Transverse colon (tissue), 4 donors: ENCODE measurements around the gene ILDR1. TPM values are rescaled to one million over a fixed set of nuclear protein-coding genes. Genes with fewer than 3 reads are reported as not detected.
"Not testable (repeated sequence)": the region's sequence is repeated elsewhere in the genome, so short reads cannot be mapped to it uniquely, and the experiment has no call there.

Source experiments
- DNase-seq: peaks from one replicate; pipeline ENCODE4 v3.0.0-alpha.2; 2019
- H3K27ac ChIP-seq, 4 donors: fragments of 200-600 bp; sonication (generic); 2 replicates each; pipeline ENCODE4 v1.5.1; 2016 to 2018; ENCODE audit warnings: inconsistent platforms in 4 of 4
- H3K27me3 ChIP-seq: fragments of 200-600 bp; sonication (generic); 2 replicates; pipeline ENCODE4 v1.5.1; 2017; ENCODE audit warnings: inconsistent platforms
- H3K36me3 ChIP-seq, 4 donors: fragments of 200-600 bp; sonication (generic); 2 replicates each; pipeline ENCODE4 v1.5.1; 2017 to 2019; ENCODE audit warnings: inconsistent platforms in 4 of 4
- H3K4me1 ChIP-seq, 4 donors: fragments of 200-600 bp; sonication (generic); 2 replicates each; pipeline ENCODE4 v1.5.1; 2017 to 2020; ENCODE audit warnings: inconsistent platforms in 4 of 4
- H3K4me3 ChIP-seq, 4 donors: fragments of 200-600 bp; sonication (generic); 1 replicate in 1 of 4; 2 replicates in 3 of 4; pipeline versions ENCODE4 v1.5.1 to v1.6.1; 2017 to 2019; ENCODE audit warnings: inconsistent platforms in 4 of 4
- H3K9me3 ChIP-seq, 2 donors: fragments of 200-600 bp; sonication (generic); 2 replicates each; pipeline ENCODE4 v1.5.1; 2017 to 2019; ENCODE audit warnings: inconsistent platforms in 2 of 2
- EP300 ChIP-seq: sonication (generic); formaldehyde crosslinking; IDR thresholded peaks from one replicate; pipeline ENCODE4 v1.6.1; 2017; ENCODE audit warnings: antibody characterized with exemption, low read depth
- POLR2A ChIP-seq: fragments of 450-650 bp; IDR thresholded peaks from one replicate; pipeline ENCODE4 v1.6.1; 2016; ENCODE audit warnings: antibody characterized with exemption, mild to moderate bottlenecking, moderate library complexity
- POLR2AphosphoS5 ChIP-seq, 3 donors: sonication (generic); formaldehyde crosslinking; IDR thresholded peaks; one replicate each; pipeline ENCODE4 v1.6.1; 2016; ENCODE audit warnings: antibody characterized with exemption in 3 of 3
- WGBS, 2 donors: methylation state at CpG; one replicate each; pipeline ENCODE4 v1.1.5; 2018; ENCODE audit warnings: low coverage in 1 of 2; 5-methylcytosine and 5-hydroxymethylcytosine counted together
- in situ Hi-C, 4 donors: fragments of 200-750 bp; cut with MboI; loops; one replicate each; pipeline versions ENCODE4 v1.15.0 to v1.15.1; 2017; ENCODE audit warnings: low sequenced_read_pairs in 3 of 4, low pct_ligation_motif_present in 1 of 4, low pct_unique_long_range_greater_than_20kb in 1 of 4
- intact Hi-C: fragments of 100-400 bp; cut with DNase I; formaldehyde crosslinking; loops from one replicate; pipeline ENCODE4 v1.15.1; 2023; ENCODE audit warnings: low total_unique reads
- total RNA-seq, 4 donors: library from RNA; depleted of rRNA; stranded (reverse); fragments of >200 nt; gene quantifications; one replicate each; pipeline ENCODE4 v1.1.0, GENCODE V29; 2016
- TF ChIP-seq, protein P1 (sequence below), 5 experiments: fragments of 200-600 bp in 3 of 5; fragments of 450-650 bp in 2 of 5; sonication (generic) in 3 of 5; IDR thresholded peaks; 1 replicate in 2 of 5; 2 replicates in 3 of 5; pipeline ENCODE4 v1.5.1; 2016 to 2017; ENCODE audit warnings: antibody characterized with exemption in 5 of 5, inconsistent platforms in 3 of 5, mild to moderate bottlenecking in 2 of 5, moderate library complexity in 1 of 5

ILDR1 gene
- total RNA-seq, 4 donors from 2014 or later = 13.8 to 27.7 (median 21.5) TPM

DNA sequence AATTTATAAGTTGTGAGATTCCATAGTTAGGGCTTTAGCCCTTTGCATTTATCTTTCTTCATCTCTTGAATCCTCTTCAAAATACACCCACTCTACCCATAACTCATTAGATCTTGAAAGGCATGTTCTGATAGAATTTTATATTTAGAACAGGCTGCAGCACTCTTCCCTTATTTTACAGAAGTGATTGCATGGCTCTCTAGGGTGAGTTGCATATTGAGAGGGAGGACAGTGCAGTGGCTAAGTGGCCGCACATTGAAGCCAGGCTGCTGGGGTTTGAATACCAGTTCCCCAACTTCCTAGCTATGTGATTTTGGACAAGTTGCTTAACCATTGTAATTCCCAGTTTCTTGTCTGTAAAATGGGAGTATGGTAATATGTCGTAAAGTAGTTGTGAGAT lies 35.6 kb upstream of the ILDR1 start:
- no peak for DNase-seq
- 91 to 100% methylated on average over 2 of the region's 2 CpGs for WGBS, 2 donors
- Histone ChIP-seq H3K9me3 (no peaks in the 10 kb centered on the region), H3K4me1 (no peaks in the 10 kb centered on the region), H3K4me3 (no peak overlapping the region), H3K27me3 (no peaks in the 10 kb centered on the region), H3K36me3 (no peaks in the 10 kb centered on the region), H3K27ac (no peak overlapping the region)
- in situ Hi-C loops = no loop called here
- TF ChIP-seq POLR2AphosphoS5 (IDR thresholded peaks at IDR 0.05) = no peak
- no peak for TF ChIP-seq POLR2A
- TF ChIP-seq, protein P1, sequence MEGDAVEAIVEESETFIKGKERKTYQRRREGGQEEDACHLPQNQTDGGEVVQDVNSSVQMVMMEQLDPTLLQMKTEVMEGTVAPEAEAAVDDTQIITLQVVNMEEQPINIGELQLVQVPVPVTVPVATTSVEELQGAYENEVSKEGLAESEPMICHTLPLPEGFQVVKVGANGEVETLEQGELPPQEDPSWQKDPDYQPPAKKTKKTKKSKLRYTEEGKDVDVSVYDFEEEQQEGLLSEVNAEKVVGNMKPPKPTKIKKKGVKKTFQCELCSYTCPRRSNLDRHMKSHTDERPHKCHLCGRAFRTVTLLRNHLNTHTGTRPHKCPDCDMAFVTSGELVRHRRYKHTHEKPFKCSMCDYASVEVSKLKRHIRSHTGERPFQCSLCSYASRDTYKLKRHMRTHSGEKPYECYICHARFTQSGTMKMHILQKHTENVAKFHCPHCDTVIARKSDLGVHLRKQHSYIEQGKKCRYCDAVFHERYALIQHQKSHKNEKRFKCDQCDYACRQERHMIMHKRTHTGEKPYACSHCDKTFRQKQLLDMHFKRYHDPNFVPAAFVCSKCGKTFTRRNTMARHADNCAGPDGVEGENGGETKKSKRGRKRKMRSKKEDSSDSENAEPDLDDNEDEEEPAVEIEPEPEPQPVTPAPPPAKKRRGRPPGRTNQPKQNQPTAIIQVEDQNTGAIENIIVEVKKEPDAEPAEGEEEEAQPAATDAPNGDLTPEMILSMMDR (IDR thresholded peaks at IDR 0.05) = no peak
- no peak for TF ChIP-seq EP300
- intact Hi-C loops = no loop called here

DNA sequence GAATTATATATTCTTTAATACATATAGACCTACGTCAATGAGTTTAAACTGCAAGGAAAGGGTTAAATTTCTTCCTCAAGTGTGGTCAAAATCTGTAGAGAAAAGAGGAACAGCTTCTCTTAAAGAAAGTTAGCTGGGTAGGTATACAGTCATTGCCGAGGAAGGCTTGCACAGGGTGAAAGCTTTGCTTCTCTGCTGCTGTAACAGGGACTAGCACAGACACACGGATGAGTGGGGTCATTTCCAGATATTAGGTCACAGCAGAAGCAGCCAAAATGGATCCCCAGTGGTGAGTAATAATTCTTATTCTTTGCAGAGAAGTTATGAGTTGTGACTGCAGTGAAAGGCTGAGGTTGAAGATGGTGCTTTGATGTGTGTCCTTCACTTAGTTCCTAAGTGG lies 33.2 kb upstream of the ILDR1 start, which contains the start of gene CD86:
CD86 (plus strand) TSS at position 148 of the 400 bp plus-strand sequence; CDS start at position 276, 128 bp downstream.
- in situ Hi-C loops (no loop called here), intact Hi-C loops (no loop called here)
- H3K27ac ChIP-seq = peak within 1 kb of the TSS in 1 of 4 donors; percentile 44
- DNase-seq = peak; percentile 34
- H3K4me3 ChIP-seq = peak within 1 kb of the TSS in 1 of 4 donors; percentile 20
- H3K27me3 ChIP-seq = no peaks in the 10 kb centered on the region
- TF ChIP-seq EP300 (no peak), POLR2AphosphoS5 (IDR thresholded peaks at IDR 0.05) (peak in 1 of 3 donors; percentile 72), POLR2A (peak; percentile 39)
- TF ChIP-seq, protein P1 (IDR thresholded peaks at IDR 0.05) = no peak
- H3K9me3 ChIP-seq = no peaks in the 10 kb centered on the region
- H3K36me3 ChIP-seq = no peaks in the 10 kb centered on the region
- no peaks in the 10 kb centered on the region for H3K4me1 ChIP-seq
- 55 to 70% methylated on average over 3 of the region's 3 CpGs for WGBS, 2 donors

DNA sequence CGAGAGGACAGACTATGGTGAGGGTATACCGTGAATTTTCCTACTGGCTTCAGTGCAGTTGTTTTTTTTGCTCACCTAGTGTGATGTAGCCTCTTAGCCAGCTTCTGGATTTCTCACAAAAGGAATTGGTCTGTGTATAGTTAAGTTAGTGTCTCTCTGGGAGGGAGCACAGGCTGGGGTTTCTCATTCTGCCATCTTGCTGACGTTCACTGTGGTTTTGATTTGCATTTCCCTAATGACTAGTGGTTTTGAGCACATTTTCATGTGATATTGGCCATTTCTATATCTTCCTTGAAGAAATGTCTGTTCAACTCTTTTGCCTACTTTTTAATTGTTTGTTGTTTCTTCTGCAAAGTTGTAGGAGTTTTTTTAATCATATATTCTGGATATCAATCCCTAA lies 30.9 kb upstream of the ILDR1 start:
- TF ChIP-seq POLR2AphosphoS5 (IDR thresholded peaks at IDR 0.05) (no peak), POLR2A (no peak), EP300 (no peak)
- TF ChIP-seq, protein P1 (IDR thresholded peaks at IDR 0.05) = no peak
- no peak for DNase-seq
- Histone ChIP-seq H3K4me3 (no peak overlapping the region), H3K27ac (no peak overlapping the region), H3K27me3 (no peaks in the 10 kb centered on the region), H3K36me3 (no peaks in the 10 kb centered on the region), H3K9me3 (no peaks in the 10 kb centered on the region), H3K4me1 (no peaks in the 10 kb centered on the region)
- WGBS, 2 donors = 73 to 76% methylated on average over 3 of the region's 3 CpGs
- in situ Hi-C loops (no loop called here), intact Hi-C loops (no loop called here)

DNA sequence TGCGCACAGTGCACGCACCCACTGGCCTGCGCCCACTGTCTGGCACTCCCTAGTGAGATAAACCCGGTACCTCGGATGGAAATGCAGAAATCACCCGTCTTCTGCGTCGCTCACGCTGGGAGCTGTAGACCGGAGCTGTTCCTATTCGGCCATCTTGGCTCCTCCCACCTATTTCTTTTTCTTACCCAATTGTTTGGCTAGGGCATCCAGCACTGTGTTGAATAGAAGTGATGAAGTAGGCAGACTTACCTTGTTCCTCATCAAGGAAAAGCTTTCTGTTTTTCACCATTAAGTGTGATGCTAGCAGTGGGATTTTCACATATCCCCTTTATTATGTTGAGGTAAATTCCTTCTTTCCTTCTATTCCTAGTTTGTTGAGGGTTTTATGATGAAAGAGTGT lies 25.7 kb upstream of the ILDR1 start:
- in situ Hi-C loops, H3K27ac ChIP-seq, DNase-seq, H3K4me1 ChIP-seq, intact Hi-C loops, H3K27me3 ChIP-seq, H3K9me3 ChIP-seq, H3K4me3 ChIP-seq, H3K36me3 ChIP-seq: not testable (repeated sequence)
- WGBS, 2 donors = 94 to 100% methylated on average over 2 to 10 of the region's 11 CpGs

DNA sequence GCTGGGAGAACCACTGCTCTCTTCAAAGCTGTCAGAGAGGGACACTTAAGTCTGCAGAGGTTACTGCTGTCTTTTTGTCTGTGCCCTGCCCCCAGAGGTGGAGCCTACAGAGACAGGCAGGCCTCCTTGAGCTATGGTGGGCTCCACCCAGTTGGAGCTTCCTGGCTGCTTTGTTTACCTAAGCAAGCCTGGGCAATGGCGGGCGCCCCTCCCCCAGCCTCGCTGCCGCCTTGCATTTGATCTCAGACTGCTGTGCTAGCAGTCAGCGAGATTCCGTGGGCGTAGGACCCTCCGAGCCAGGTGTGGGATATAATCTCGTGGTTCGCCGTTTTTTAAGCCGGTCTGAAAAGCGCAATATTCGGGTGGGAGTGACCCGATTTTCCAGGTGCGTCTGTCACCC lies 25.2 kb upstream of the ILDR1 start:
- H3K36me3 ChIP-seq, intact Hi-C loops, in situ Hi-C loops, DNase-seq, H3K27ac ChIP-seq, H3K9me3 ChIP-seq, H3K4me1 ChIP-seq, H3K27me3 ChIP-seq, H3K4me3 ChIP-seq: not testable (repeated sequence)
- whole genome bisulfite sequencing, 2 donors = 95% methylated on average over 13 of the region's 16 CpGs; no CpG with 5 or more reads in 1 of the 2 donors
